Vagina (tissue), 2 donors: ENCODE data around the gene FAM180B. TPM values are rescaled to one million over a fixed set of nuclear protein-coding genes. Genes with fewer than 3 reads are reported as not detected.

ENCODE experiments used
- DNase-seq, 2 donors: peaks; one replicate each; pipeline ENCODE4 v3.0.0-alpha.2; 2017; ENCODE audit errors: extremely low spot score in 2 of 2
- H3K27ac ChIP-seq: fragments of 200-600 bp; sonication (generic); one replicate; pipeline ENCODE4 v1.5.1; 2019
- H3K27me3 ChIP-seq: fragments of 200-600 bp; sonication (generic); one replicate; pipeline ENCODE4 v1.5.1; 2019
- H3K36me3 ChIP-seq, 2 donors: fragments of 200-600 bp; sonication (generic); one replicate each; pipeline ENCODE4 v1.5.1; 2017 to 2019
- H3K4me1 ChIP-seq: fragments of 200-600 bp; sonication (generic); one replicate; pipeline ENCODE4 v1.5.1; 2019
- H3K4me3 ChIP-seq, 2 donors: fragments of 200-600 bp; sonication (generic); 1 replicate in 1 of 2; 2 replicates in 1 of 2; pipeline ENCODE4 v1.5.1; 2016 to 2019
- H3K9me3 ChIP-seq: fragments of 200-600 bp; sonication (generic); one replicate; pipeline ENCODE4 v1.5.1; 2019
- CTCF ChIP-seq, 3 experiments: fragments of 450-650 bp in 2 of 3; fragments of 200-600 bp in 1 of 3; sonication (generic) in 1 of 3; IDR thresholded peaks; one replicate each; pipeline ENCODE4 v1.5.1; 2017 to 2019; ENCODE audit warnings: antibody characterized with exemption in 3 of 3, mild to moderate bottlenecking in 2 of 3, moderate library complexity in 2 of 3
- POLR2A ChIP-seq, 2 donors: fragments of 450-650 bp; IDR thresholded peaks; one replicate each; pipeline ENCODE4 v1.6.1; 2017; ENCODE audit warnings: antibody characterized with exemption in 2 of 2, mild to moderate bottlenecking in 2 of 2, moderate library complexity in 2 of 2
- POLR2AphosphoS5 ChIP-seq, 2 donors: sonication (generic); formaldehyde crosslinking; IDR thresholded peaks; one replicate each; pipeline ENCODE4 v1.9.0; 2017; ENCODE audit warnings: antibody characterized with exemption in 2 of 2, mild to moderate bottlenecking in 2 of 2, low read depth in 1 of 2; ENCODE audit not compliant: insufficient read depth in 1 of 2
- intact Hi-C: fragments of 100-400 bp; cut with DNase I; formaldehyde crosslinking; loops from one replicate; pipeline ENCODE4 v1.15.1; 2023
- total RNA-seq: library from RNA; depleted of rRNA; stranded (reverse); fragments of >200 nt; gene quantifications from one replicate; pipeline ENCODE4 v1.2.3, GENCODE V29; 2016

Gene FAM180B
- total RNA-seq, 1 donor from 2014 or later, result not detected

GRCh38 chr11:47593934-47594855 is 7.7 kb downstream of the FAM180B start, which contains the start of gene C1QTNF4:
Gene C1QTNF4, minus strand, starts transcription at chr11:47594411. Its CDS starts 3,601 bp downstream, at chr11:47590810.
- no peak within 1 kb of the TSS for H3K27ac ChIP-seq
- H3K4me1 ChIP-seq, result peaks cover 15% of the 10 kb centered on the region
- no peaks in the 10 kb centered on the region for H3K9me3 ChIP-seq
- peak within 1 kb of the TSS in 1 of 2 donors; percentile 2 for H3K4me3 ChIP-seq
- DNase-seq, result no peak
- intact Hi-C loops, result no loop called here
- H3K36me3 ChIP-seq, result no peaks in the 10 kb centered on the region
- no peak for TF ChIP-seq POLR2A (IDR thresholded peaks at IDR 0.05)
- TF ChIP-seq POLR2AphosphoS5 (IDR thresholded peaks at IDR 0.05; ENCODE audit: insufficient read depth in 1 of 2, low read depth in 1 of 2), result no peak
- TF ChIP-seq CTCF (IDR thresholded peaks at IDR 0.05), result no peak
- peaks cover 6% of the 10 kb centered on the region for H3K27me3 ChIP-seq

- no peaks in the 10 kb centered on the region for H3K36me3 ChIP-seq
- peaks cover 15% of the 10 kb centered on the region for H3K4me1 ChIP-seq
- no peak for DNase-seq
- intact Hi-C loops, result no loop called here
- H3K27me3 ChIP-seq, result peaks cover 6% of the 10 kb centered on the region
- H3K27ac ChIP-seq, result no peak overlapping the region
- no peak for TF ChIP-seq CTCF (IDR thresholded peaks at IDR 0.05)
- TF ChIP-seq POLR2A (IDR thresholded peaks at IDR 0.05), result no peak
- TF ChIP-seq POLR2AphosphoS5 (IDR thresholded peaks at IDR 0.05; ENCODE audit: insufficient read depth in 1 of 2, low read depth in 1 of 2), result no peak
- no peaks in the 10 kb centered on the region for H3K9me3 ChIP-seq
- no peak overlapping the region for H3K4me3 ChIP-seq
Measured at GRCh38 chr11:47595029-47595428, 8.6 kb downstream of the FAM180B start.

- H3K27ac ChIP-seq, result no peak overlapping the region
- H3K27me3 ChIP-seq, result peaks cover 6% of the 10 kb centered on the region
- no peaks in the 10 kb centered on the region for H3K36me3 ChIP-seq
- H3K4me3 ChIP-seq, result no peak overlapping the region
- H3K4me1 ChIP-seq, result peaks cover 15% of the 10 kb centered on the region
- intact Hi-C loops, result no loop called here
- TF ChIP-seq POLR2AphosphoS5 (IDR thresholded peaks at IDR 0.05; ENCODE audit: insufficient read depth in 1 of 2, low read depth in 1 of 2), result no peak
- TF ChIP-seq POLR2A (IDR thresholded peaks at IDR 0.05), result no peak
- TF ChIP-seq CTCF (IDR thresholded peaks at IDR 0.05), result no peak
- DNase-seq, result no peak
- no peaks in the 10 kb centered on the region for H3K9me3 ChIP-seq
Measured at GRCh38 chr11:47595967-47596366, 9.5 kb downstream of the FAM180B start.

- no peaks in the 10 kb centered on the region for H3K4me1 ChIP-seq
- H3K4me3 ChIP-seq, result no peak overlapping the region
- H3K27me3 ChIP-seq, result no peaks in the 10 kb centered on the region
- no peak for DNase-seq
- H3K9me3 ChIP-seq, result no peaks in the 10 kb centered on the region
- TF ChIP-seq POLR2A (IDR thresholded peaks at IDR 0.05), result no peak
- no peak for TF ChIP-seq POLR2AphosphoS5 (IDR thresholded peaks at IDR 0.05; ENCODE audit: insufficient read depth in 1 of 2, low read depth in 1 of 2)
- TF ChIP-seq CTCF (IDR thresholded peaks at IDR 0.05), result no peak
- intact Hi-C loops, result no loop called here
- H3K27ac ChIP-seq, result no peak overlapping the region
- H3K36me3 ChIP-seq, result no peaks in the 10 kb centered on the region
Measured at GRCh38 chr11:47599902-47600301, 13.4 kb downstream of the FAM180B start.

- DNase-seq, result no peak
- H3K27ac ChIP-seq, result no peak overlapping the region
- no peaks in the 10 kb centered on the region for H3K27me3 ChIP-seq
- intact Hi-C loops, result no loop called here
- TF ChIP-seq POLR2A (IDR thresholded peaks at IDR 0.05) (no peak), CTCF (IDR thresholded peaks at IDR 0.05) (no peak), POLR2AphosphoS5 (IDR thresholded peaks at IDR 0.05; ENCODE audit: insufficient read depth in 1 of 2, low read depth in 1 of 2) (no peak)
- no peaks in the 10 kb centered on the region for H3K36me3 ChIP-seq
- peaks cover 15% of the 10 kb centered on the region for H3K4me1 ChIP-seq
- H3K4me3 ChIP-seq, result no peak overlapping the region
- H3K9me3 ChIP-seq, result no peaks in the 10 kb centered on the region
Measured at GRCh38 chr11:47603295-47603694, 16.8 kb downstream of the FAM180B start.
